Measurements from ENCODE around the gene COL4A1.

- TF ChIP-seq POLR2AphosphoS5 (IDR thresholded peaks at IDR 0.05; ENCODE audit: low read depth, low read length) (no peak), SIN3A (IDR thresholded peaks at IDR 0.05; ENCODE audit: borderline replicate concordance, insufficient read depth, low read length) (no peak)
Measured at GRCh38 chr13:110272227-110272626, 34.7 kb downstream of the COL4A1 start.
